ENCODE data around the gene TAS1R2.

TAS1R2 gene

DNA sequence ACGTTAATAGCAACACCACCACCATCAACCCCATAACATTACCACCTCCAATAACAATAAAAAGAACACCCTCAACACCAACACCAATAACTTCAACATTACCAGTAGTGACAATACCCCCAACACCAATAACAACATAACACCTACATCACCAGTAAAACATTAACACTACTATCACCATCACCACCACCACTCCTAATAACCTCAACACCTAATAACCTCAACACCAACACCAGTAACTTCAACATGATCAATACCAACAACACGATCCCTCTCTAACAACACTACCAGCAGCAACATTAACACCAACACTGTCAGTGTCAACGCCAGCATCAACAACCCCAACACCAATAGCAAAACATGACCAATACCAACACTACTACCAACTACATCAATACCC, 57.2 kb downstream of the TAS1R2 start:
- DNase-seq (ENCODE audit: low read depth, low spot score), result no peak

DNA sequence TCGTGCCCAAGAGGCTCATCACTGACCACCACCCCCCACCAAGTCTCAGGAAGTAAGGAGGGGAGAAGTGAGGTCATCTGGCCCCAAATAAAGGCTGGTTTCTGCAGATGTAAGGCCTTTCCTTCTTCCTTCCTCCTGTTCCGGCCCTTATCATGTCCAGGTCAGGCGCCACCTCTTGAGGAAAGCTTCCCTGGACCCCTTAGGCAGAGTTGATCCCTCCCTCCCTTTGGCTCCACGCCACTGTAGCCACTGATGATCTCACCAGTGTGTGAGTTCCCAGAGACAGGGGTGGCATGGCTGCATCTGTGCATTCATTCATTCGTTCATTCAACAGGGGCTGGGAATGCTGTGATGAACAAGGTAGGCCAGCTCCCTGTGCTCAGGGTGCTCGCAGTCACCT, 59.2 kb downstream of the TAS1R2 start:
- no peak for DNase-seq (ENCODE audit: low read depth, low spot score)

DNA sequence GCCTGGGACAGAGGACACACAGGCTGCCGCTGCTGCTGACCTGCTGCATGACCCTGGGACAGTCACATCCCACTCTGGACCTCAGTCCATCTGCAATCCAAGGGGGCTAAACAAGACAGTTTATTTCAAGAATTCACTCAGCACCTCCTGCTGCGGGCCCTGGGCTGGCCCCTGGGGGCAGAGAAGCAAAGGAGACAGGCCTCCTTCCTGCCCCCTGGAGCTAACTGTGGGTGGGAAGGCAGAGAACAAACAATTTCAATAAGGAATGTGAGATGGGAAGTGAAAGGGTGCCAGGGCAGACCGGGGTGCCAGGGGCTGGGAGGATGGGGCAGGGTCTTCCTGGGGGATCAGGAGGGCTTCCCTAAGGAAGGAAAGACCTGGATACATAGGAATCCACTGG, 60.0 kb downstream of the TAS1R2 start:
- DNase-seq (ENCODE audit: low read depth, low spot score), result no peak

DNA sequence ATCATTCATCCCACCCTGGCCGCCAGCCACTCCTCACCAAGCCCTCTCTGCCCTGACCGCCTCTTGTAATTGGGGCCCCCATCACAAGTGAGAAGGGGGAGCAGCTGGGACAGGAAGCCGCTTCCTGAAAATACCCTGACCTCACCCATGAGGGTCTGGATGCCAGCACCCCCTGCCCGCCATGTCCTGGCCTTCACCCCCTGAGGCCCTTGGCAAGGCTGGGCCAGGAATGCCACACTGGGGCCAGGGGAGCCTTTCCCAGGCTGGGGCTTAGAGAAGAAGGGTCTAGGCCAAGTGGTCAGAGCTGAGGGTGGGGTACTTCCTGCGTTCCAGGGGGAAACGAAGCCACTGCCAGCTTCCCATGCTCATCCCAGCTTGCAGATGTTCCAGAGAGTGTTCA, 60.5 kb downstream of the TAS1R2 start:
- no peak for DNase-seq (ENCODE audit: low read depth, low spot score)

- no peak for DNase-seq (ENCODE audit: low read depth, low spot score)
These were observed 60.9 kb downstream of the TAS1R2 start for GRCh38 chr1:18798533-18798932.

- DNase-seq (ENCODE audit: low read depth, low spot score), result no peak
These were observed 62.5 kb downstream of the TAS1R2 start for GRCh38 chr1:18796950-18797349.

GRCh38 chr1:18795002-18795689, 64.3 kb downstream of the TAS1R2 start:
- DNase-seq (ENCODE audit: low read depth, low spot score), result no peak

GRCh38 chr1:18794561-18794960, 64.9 kb downstream of the TAS1R2 start:
- no peak for DNase-seq (ENCODE audit: low read depth, low spot score)

- DNase-seq (ENCODE audit: low read depth, low spot score), result no peak
These were observed 65.4 kb downstream of the TAS1R2 start for GRCh38 chr1:18794051-18794450.

- no peak for DNase-seq (ENCODE audit: low read depth, low spot score)
These were observed 66.3 kb downstream of the TAS1R2 start for GRCh38 chr1:18793164-18793563.

GRCh38 chr1:18792747-18793146, 66.7 kb downstream of the TAS1R2 start:
- no peak for DNase-seq (ENCODE audit: low read depth, low spot score)
